ENCODE measurements around the gene SYTL1. TPM values are rescaled to one million over a fixed set of nuclear protein-coding genes. Genes with fewer than 3 reads are reported as not detected.

SYTL1 gene, protein sequence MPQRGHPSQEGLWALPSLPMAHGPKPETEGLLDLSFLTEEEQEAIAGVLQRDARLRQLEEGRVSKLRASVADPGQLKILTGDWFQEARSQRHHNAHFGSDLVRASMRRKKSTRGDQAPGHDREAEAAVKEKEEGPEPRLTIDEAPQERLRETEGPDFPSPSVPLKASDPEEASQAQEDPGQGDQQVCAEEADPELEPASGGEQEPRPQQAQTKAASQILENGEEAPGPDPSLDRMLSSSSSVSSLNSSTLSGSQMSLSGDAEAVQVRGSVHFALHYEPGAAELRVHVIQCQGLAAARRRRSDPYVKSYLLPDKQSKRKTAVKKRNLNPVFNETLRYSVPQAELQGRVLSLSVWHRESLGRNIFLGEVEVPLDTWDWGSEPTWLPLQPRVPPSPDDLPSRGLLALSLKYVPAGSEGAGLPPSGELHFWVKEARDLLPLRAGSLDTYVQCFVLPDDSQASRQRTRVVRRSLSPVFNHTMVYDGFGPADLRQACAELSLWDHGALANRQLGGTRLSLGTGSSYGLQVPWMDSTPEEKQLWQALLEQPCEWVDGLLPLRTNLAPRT
- under 0.01 TPM in 1 of 2 replicates, not detected in the other for total RNA-seq

DNA sequence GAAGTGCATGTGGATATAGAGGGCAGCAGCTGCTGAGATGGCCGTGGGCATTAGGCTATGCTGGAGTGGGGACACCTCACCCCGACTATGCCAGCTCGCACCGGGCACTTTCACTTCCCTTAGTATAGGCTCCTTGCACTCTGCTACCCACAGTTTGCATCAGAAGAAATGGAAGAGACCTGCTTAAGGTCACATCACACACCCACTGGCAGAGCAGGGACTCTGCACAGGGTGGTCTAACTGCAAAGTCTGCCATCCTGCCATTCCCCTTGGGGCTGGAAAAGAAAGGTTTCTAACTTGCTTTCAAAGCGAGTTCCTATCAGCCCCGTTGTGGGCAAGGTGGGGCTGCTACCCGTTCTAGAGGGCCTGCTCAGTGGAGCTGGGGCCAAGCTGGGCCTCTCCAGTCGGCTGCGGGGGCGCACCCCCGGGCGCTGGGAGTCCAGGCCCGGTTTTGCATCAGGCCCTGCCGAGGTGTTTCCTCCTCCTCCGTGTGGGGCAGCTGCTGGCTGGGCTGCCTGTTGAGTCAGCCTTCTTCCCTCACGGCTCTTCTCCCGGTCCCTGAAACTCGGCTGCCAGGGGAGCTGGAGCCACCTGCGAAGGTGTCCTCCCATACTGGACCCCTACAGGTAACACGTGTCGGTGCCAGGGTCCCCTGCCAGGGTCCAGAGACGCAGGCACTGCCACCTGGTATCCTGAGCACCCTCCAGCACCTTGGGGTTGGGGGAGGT is at the start of gene SYTL1:
Gene SYTL1, plus strand, starts transcription at position 498 of the 728 bp plus-strand sequence. CDS start 3,313 bp downstream, outside the sequence.

DNA sequence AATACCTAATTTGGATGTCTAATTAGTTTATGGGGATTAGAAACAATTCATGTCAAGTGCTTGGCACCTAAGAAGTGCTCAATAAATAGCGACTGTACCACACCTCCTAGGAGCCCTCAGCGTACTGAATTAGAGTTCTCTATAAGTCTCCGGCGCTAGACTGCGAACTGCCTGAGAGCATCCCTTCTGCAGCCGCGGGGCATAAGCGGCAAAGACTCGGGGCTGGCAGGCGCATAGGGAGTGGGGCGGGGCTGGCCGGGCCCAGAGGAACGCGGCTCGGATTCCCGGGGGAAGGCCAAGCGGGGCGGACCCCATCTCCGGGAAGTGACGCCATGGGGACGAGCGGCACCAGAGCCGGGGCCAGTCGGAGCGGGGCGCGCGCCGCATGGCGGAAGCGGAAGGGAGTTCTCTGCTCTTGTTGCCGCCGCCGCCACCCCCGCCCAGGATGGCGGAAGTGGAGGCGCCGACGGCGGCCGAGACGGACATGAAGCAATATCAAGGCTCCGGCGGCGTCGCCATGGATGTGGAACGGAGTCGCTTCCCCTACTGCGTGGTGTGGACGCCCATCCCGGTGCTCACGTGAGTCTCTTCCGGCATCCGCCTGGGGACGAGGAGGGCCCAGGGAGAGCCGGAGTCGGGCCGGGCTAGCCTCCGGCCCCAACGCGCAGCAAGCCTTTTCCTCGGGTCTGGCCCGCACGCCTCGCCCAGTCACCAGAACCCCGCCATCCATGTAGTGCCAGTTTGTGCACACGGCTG is 19.8 kb upstream of the SYTL1 start, which contains the start of gene TMEM222:
Gene TMEM222, plus strand, starts transcription at position 351 of the 756 bp plus-strand sequence. Its CDS starts 35 bp downstream, at position 386.

DNA sequence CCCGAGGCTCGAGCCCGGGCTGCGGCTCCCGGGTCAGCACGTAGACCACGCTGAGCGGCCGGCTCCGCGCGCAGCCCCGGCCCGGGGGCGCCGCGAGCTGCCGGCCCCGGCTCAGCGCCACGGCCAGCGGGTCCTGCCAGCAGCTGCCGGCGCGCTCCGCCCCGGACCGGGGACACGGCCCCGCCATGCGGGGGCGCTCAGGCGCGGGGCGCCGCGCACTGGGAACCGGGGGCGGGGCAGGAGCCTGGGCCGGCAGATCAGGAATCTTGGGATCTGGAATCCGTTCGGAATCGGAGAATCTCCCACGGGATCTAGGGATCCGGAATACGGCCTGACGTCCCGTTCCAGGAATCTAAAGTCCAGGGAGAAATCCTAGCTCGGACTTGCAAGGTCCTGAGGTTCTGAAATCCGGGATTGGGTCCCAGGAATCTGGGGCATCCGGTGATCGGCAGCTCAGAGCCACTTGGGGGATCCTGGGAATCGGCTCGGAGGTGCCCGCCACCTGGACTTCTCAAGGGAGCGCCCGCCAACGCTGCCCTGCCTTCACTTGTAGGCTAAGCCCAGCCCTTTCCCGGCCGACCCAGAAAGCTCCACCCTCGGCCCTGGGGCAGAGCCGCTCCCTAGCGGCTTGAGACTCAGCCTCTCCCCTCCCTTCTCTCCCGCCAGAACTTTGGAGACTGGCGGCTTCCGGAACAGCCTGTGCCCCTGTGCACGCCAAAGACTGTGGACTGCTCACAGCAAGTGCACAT is 24.8 kb downstream of the SYTL1 start, which contains the start of gene MAP3K6:
Gene MAP3K6, minus strand, starts transcription at position 551 of the 749 bp plus-strand sequence. Its CDS starts 364 bp downstream, at position 187.

DNA sequence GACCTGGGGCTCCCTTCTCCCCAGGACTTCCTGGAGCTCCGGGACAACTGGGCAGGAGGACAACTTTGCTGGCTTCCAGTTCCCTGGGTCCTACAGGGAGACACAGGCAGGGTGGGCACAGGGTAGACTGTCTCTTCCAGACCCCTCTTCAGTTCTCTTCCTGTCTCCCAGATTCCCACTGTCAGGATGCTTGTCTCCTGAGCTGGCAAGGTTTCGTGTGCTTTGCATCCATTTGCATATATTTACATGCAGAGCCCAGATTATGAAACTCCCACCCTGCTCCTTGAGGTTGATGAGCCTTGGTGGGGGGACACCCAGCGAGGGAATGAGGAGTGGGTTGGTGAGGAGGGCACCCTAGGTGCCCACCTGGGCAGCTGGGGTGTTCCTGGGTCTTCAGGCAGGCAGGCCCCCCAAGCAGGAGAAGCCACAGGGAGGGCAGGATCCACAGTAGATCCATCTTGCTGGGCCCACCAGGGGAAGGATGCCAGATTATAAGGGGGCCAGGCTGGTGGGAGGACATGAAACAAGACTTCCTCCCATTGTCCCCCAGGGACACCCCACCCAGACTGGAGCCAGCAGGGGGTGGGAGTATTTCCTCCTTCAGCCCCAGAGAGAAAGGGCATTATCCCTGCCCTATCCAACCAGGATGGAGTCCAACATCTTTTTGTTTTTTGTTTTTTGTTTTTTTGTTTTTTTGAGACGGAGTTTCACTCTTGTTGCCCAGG is 32.7 kb downstream of the SYTL1 start, which contains the start of gene FCN3:
Gene FCN3, minus strand, starts transcription at position 463 of the 725 bp plus-strand sequence. Its CDS starts 6 bp downstream, at position 457.

DNA sequence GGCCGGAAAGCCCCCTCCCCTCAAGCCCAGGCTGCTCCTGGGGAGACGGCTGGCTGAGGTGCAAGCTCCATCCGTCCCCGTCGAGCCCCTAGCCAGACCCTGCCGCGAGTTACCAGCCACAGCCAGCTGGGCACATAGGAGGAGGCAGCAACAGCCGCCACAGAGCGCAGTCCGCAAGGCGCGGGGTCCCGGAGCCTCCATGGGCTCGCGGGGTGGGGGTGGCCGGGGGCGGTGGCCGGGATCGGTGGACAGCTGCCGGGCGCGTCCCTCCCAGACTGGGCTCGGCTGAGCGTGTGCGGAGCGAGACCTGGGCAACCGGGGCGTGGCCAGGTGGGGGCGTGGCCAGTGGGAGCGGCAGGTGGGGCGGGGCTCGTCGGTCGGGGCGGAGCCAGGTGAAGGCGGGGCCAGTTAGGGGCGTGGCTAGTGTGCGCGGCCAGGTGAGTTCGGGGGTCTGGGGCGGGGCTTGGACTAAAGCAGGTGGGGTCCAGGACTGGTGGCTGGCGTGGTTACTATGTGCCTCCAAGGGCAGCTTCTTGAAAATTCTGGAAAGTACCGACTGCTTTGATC is 41.3 kb downstream of the SYTL1 start, which contains the start of gene CD164L2:
Gene CD164L2, minus strand, starts transcription at position 295 of the 567 bp plus-strand sequence. Its CDS starts 94 bp downstream, at position 201.

DNA sequence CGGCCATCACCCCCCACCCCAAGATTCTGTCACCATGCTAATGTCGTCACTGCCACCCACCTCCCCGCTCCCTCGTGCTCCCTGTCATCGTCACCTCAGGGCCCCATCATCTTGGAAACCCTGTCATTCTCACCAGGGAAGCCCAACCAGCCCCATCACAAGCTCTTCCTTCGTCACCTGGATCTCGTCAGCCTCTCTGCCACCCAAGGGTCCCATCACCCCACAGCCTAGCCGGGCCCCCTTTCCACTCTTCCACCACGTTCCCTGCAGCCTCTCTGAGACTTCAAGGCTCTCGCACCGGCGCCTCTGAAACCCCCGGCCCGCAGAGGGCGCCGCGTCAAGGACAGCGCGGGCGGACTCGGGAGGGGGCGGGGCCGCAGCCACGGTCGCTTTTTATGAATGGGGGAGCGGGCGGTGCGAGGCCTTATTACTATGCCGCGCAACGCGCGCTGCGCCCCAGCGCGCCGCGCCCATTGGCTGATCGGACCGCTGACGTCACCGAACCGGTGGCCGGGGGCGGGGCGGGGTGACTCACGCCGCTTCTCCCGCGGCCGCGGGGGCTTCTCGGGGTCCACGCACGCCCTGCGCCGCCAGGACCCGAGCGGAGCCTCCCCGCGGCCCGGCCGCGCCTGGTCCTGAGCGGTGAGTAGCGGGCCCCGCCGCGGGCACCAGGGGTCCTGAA is 50.4 kb downstream of the SYTL1 start, which contains the start of gene GPR3:
Gene GPR3, plus strand, starts transcription at position 527 of the 682 bp plus-strand sequence. CDS start 1,177 bp downstream, outside the sequence.

Other genes starting within 250 kb of the SYTL1 start
- gene SLC9A1, start 186.9 kb upstream of the SYTL1 start, total RNA-seq = 2.9 and 3.4 TPM in 2 replicates
- gene WDTC1, start 107.4 kb upstream of the SYTL1 start, total RNA-seq = 19.0 and 21.4 TPM in 2 replicates
- gene TMEM222, start 19.9 kb upstream of the SYTL1 start, total RNA-seq = 17.1 and 22.6 TPM in 2 replicates
- gene MAP3K6, start 24.9 kb downstream of the SYTL1 start, total RNA-seq = 8.2 and 17.8 TPM in 2 replicates
- gene FCN3, start 32.8 kb downstream of the SYTL1 start, total RNA-seq = not detected in 2 replicates
- gene CD164L2, start 41.3 kb downstream of the SYTL1 start, total RNA-seq = not detected in 2 replicates
- 0.56 and 0.58 TPM in 2 replicates for gene GPR3, start 50.6 kb downstream of the SYTL1 start, total RNA-seq
- gene WASF2, start 148.1 kb downstream of the SYTL1 start, total RNA-seq = 13.5 and 14.2 TPM in 2 replicates